Measurements from ENCODE around the gene TTC39C.

DNA sequence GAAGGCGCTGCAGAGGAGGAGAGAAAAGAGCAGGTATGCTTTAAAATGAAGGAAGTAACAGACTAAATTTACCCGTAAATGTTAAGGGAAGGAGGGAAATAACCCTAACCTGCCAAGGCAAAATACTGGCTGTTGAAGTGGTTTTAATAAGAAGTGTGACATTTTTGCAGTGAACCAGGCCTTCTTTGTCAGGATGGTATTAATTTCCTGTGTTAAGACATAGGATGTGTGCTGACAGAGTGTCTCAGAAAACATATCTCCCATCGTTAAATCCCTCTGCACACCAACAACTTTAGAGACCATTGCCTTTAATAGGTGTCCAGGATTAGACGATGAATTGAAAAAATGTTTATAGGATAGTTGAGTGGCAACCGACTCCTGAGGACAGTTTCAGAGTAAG, 9.9 kb downstream of the TTC39C start:
- TF ChIP-seq, protein P1, sequence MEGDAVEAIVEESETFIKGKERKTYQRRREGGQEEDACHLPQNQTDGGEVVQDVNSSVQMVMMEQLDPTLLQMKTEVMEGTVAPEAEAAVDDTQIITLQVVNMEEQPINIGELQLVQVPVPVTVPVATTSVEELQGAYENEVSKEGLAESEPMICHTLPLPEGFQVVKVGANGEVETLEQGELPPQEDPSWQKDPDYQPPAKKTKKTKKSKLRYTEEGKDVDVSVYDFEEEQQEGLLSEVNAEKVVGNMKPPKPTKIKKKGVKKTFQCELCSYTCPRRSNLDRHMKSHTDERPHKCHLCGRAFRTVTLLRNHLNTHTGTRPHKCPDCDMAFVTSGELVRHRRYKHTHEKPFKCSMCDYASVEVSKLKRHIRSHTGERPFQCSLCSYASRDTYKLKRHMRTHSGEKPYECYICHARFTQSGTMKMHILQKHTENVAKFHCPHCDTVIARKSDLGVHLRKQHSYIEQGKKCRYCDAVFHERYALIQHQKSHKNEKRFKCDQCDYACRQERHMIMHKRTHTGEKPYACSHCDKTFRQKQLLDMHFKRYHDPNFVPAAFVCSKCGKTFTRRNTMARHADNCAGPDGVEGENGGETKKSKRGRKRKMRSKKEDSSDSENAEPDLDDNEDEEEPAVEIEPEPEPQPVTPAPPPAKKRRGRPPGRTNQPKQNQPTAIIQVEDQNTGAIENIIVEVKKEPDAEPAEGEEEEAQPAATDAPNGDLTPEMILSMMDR (IDR thresholded peaks at IDR 0.05; ENCODE audit: borderline replicate concordance, extremely low read depth, low read length, poor library complexity, severe bottlenecking), result no peak
- no peak for TF ChIP-seq EZH2 (IDR thresholded peaks at IDR 0.05; ENCODE audit: borderline replicate concordance, low read depth, low read length, severe bottlenecking)

Data from DND-41 (cell line).